ENCODE data around the gene SLC31A1.

Gene SLC31A1

GRCh38 chr9:113221003-113221799 is at the start of gene SLC31A1, which contains the start of gene FKBP15:
Gene SLC31A1, plus strand, starts transcription at chr9:113221544. Its CDS starts 34,605 bp downstream, at chr9:113256149.
Gene FKBP15, minus strand, starts transcription at chr9:113221277. Its CDS starts 34 bp downstream, at chr9:113221243.
- peak; percentile 91 for FAIRE-seq

GRCh38 chr9:113173341-113173740 is 48.0 kb upstream of the SLC31A1 start:
- no peak for FAIRE-seq

DNA sequence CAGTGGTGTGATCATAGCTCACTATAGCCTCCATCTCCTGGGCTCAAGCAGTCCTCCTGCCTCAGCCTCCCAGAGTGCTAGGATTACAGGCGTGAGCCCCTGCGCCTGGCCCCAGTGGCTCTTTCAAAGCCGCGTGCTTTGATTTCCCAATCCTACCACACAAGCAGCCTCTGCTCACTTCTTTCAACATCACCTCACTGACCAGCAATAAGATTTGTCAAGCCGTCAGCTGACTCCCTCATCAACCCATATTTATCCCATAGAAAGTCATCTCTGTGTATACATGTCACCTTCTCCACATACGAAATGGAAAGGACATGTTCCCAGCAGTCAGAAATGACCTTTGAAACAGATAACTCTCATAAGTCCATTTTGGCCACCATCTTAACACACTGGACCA is 44.5 kb upstream of the SLC31A1 start:
- no peak for FAIRE-seq

DNA sequence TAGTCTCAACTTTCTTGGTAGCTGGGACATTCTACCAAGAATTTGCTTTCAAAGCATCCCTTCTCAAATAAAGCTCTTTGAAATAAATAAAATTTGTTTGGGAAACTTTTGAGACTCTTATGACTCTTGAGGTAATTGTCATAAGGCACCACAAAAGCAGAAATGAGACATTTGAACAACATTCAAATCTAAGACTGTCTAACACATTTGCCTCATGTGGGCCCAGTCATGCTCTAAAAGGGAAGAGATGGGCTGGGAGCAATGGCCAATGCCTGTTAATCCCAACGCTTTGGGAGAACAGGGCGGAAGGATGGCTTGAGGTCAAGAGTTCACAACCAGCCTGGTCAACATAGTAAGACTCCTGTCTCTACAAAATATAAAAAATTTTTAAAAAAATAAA is 44.1 kb upstream of the SLC31A1 start:
- no peak for FAIRE-seq

GRCh38 chr9:113178087-113178486 is 43.3 kb upstream of the SLC31A1 start:
- FAIRE-seq: no peak

DNA sequence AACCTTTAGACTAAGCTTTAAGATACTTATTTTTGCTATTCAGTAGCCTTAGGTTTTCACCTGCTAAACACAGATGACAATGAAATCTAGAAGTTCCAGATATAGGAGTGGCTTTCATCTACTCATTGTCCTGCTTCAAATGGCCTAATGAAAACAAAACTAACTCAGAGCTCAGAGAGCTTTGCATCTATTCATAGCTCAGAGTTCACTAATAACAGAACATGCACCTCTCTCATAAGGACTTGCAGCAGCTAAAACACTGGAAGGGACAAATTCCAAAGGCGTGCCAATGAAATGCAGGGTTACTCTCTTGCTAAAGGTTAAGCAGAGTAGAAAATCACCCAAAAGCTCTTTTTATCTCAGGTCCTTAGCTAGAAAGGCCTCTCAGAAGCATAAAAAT is 41.5 kb upstream of the SLC31A1 start:
- FAIRE-seq: no peak

- FAIRE-seq: no peak
Observed at GRCh38 chr9:113181165-113181564, 40.2 kb upstream of the SLC31A1 start.

GRCh38 chr9:113183956-113184488 is 37.3 kb upstream of the SLC31A1 start:
- no peak for FAIRE-seq

GRCh38 chr9:113184539-113184938 is 36.8 kb upstream of the SLC31A1 start:
- no peak for FAIRE-seq

DNA sequence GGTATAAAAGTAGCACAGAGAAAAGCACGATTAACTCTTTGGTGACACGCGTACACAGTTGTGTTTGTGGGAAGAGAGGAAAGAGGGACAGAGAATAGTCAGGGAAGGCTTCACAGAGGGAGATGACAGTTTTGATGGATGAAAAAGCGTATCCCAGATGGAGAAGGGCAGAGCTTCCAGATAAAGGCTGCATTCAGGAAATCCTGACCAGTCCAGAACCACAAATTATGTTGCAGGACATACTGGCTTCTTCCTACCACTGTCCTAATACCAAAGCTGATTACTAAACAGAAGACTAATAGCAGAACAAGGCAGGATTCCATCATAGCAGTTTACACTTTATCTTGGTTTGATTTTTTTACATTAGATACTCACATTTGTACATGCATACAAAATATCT is 36.1 kb upstream of the SLC31A1 start:
- FAIRE-seq: no peak

GRCh38 chr9:113186137-113186755 is 35.1 kb upstream of the SLC31A1 start:
- FAIRE-seq: no peak

DNA sequence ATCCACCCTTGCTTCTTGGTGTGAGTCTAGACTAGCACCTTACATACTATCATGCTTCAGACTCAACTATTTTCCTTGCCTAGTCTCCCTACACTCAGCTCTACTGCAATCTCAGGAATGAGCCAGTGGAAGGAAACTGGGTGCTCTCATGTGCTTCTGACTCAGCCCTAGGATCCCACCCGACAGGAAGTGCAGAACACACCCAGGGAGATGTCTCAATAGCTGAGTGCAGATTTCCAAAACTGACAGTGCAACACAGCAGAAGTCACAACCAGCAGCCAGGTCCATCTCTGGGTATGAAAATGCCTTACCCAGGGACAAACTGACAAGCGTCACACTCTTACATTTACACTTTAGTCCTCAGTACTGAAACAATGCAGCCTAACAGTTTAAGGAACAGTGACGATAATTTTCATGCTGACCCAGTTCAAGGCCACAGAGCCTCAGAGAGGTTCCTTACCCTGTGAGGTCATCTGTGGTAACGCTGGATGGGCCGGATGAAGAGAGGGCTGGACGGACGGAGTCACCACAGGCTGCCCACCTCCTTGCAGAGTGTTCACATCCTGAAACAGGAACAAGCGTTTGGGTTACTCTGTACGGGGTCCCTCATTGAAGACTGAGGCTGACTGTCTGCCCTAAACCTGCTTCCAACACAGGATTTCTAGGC is 33.3 kb upstream of the SLC31A1 start:
- no peak for FAIRE-seq

- FAIRE-seq: no peak
Observed at GRCh38 chr9:113192455-113192854, 28.9 kb upstream of the SLC31A1 start.

- no peak for FAIRE-seq
Observed at GRCh38 chr9:113199683-113200329, 21.5 kb upstream of the SLC31A1 start.

- FAIRE-seq: no peak
Observed at GRCh38 chr9:113205432-113205831, 15.9 kb upstream of the SLC31A1 start.

DNA sequence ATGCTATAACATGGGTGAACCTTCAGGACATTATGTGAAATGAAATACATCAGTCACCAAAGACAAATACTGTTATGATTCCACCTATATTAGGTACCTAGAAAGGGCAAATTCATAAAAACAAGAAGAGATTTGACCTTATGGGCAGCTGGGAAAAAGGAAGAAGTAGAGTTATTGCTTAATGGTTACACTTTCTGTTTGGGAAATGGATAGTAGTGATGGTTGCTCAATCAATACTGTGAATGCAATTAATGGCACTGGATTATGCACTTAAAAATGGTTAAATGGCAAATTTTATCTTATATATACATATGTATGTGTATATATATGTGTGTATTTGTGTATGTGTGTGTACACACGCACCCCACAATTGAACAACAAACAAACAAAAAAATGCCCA is 15.5 kb upstream of the SLC31A1 start:
- FAIRE-seq: no peak

DNA sequence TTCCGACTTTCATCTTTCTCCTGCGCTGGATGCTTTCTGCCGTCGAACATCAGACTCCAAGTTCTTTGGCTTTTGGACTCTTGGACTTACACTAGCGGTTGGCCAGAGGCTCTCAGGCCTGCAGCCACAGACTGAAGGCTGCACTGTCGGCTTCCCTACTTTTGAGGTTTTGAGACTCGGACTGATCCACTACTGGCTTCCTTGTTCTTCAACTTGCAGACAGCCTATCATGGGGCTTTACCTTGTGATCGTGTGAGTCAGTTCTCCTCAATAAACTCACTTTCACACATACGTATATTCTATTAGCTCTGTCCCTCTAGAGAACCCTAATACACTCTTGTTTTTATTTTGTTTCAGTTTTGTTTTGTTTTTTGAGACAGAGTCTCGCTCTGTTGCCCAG is 10.5 kb upstream of the SLC31A1 start:
- FAIRE-seq: no peak

GRCh38 chr9:113215132-113215531 is 6.2 kb upstream of the SLC31A1 start:
- no peak for FAIRE-seq

- FAIRE-seq: no peak
Observed at GRCh38 chr9:113216406-113216805, 4.9 kb upstream of the SLC31A1 start.

- no peak for FAIRE-seq
Observed at GRCh38 chr9:113219186-113219936, 2.0 kb upstream of the SLC31A1 start.

GRCh38 chr9:113219969-113220368 is 1.4 kb upstream of the SLC31A1 start:
- FAIRE-seq: no peak

GRCh38 chr9:113220467-113221002 is 809 bp upstream of the SLC31A1 start:
- FAIRE-seq: no peak

Data from A204.1 (cell line).